ENCODE results near the gene NT5C2.

Gene NT5C2

GRCh38 chr10:103102195-103102594 lies 90.9 kb downstream of the NT5C2 start:
- Histone ChIP-seq H3K27me3 (ENCODE audit: insufficient read depth, poor library complexity, severe bottlenecking) (no peaks in the 10 kb centered on the region), H3K9me3 (ENCODE audit: severe bottlenecking) (no peaks in the 10 kb centered on the region), H3K27ac (ENCODE audit: poor library complexity, severe bottlenecking) (no peak overlapping the region), H3K36me3 (ENCODE audit: low read depth) (peaks cover 95% of the 10 kb centered on the region), H3K4me3 (ENCODE audit: severe bottlenecking) (no peak overlapping the region), H3K4me1 (ENCODE audit: insufficient read depth, poor library complexity, severe bottlenecking) (no peaks in the 10 kb centered on the region)
- no peak for DNase-seq (ENCODE audit: low spot score)
- no peak for TF ChIP-seq CTCF (IDR thresholded peaks at IDR 0.05; ENCODE audit: poor library complexity, severe bottlenecking)
- ATAC-seq (ENCODE audit: low read depth): no peak

GRCh38 chr10:103100620-103101019 lies 92.5 kb downstream of the NT5C2 start:
- peaks cover 92% of the 10 kb centered on the region for H3K36me3 ChIP-seq (ENCODE audit: low read depth)

GRCh38 chr10:103098240-103098639 lies 94.8 kb downstream of the NT5C2 start:
- TF ChIP-seq CTCF (IDR thresholded peaks at IDR 0.05; ENCODE audit: poor library complexity, severe bottlenecking): no peak
- H3K4me1 ChIP-seq (ENCODE audit: insufficient read depth, poor library complexity, severe bottlenecking): no peaks in the 10 kb centered on the region
- no peak overlapping the region for H3K4me3 ChIP-seq (ENCODE audit: severe bottlenecking)
- H3K27ac ChIP-seq (ENCODE audit: poor library complexity, severe bottlenecking): no peak overlapping the region
- DNase-seq (ENCODE audit: low spot score) (no peak), ATAC-seq (ENCODE audit: low read depth) (no peak)
- H3K36me3 ChIP-seq (ENCODE audit: low read depth): peaks cover 92% of the 10 kb centered on the region
- no peaks in the 10 kb centered on the region for H3K9me3 ChIP-seq (ENCODE audit: severe bottlenecking)
- no peaks in the 10 kb centered on the region for H3K27me3 ChIP-seq (ENCODE audit: insufficient read depth, poor library complexity, severe bottlenecking)

More at GRCh38 chr10:103100620-103101019, 92.5 kb downstream of the NT5C2 start:
- H3K27ac ChIP-seq (ENCODE audit: poor library complexity, severe bottlenecking): no peak overlapping the region
- DNase-seq (ENCODE audit: low spot score) (no peak), ATAC-seq (ENCODE audit: low read depth) (no peak)
- no peak overlapping the region for H3K4me3 ChIP-seq (ENCODE audit: severe bottlenecking)
- no peaks in the 10 kb centered on the region for H3K4me1 ChIP-seq (ENCODE audit: insufficient read depth, poor library complexity, severe bottlenecking)
- no peaks in the 10 kb centered on the region for H3K9me3 ChIP-seq (ENCODE audit: severe bottlenecking)
- TF ChIP-seq CTCF (IDR thresholded peaks at IDR 0.05; ENCODE audit: poor library complexity, severe bottlenecking): no peak
- no peaks in the 10 kb centered on the region for H3K27me3 ChIP-seq (ENCODE audit: insufficient read depth, poor library complexity, severe bottlenecking)

- Histone ChIP-seq H3K4me1 (ENCODE audit: insufficient read depth, poor library complexity, severe bottlenecking) (no peaks in the 10 kb centered on the region), H3K9me3 (ENCODE audit: severe bottlenecking) (no peaks in the 10 kb centered on the region), H3K27me3 (ENCODE audit: insufficient read depth, poor library complexity, severe bottlenecking) (no peaks in the 10 kb centered on the region), H3K4me3 (ENCODE audit: severe bottlenecking) (no peak overlapping the region), H3K36me3 (ENCODE audit: low read depth) (peaks cover 98% of the 10 kb centered on the region), H3K27ac (ENCODE audit: poor library complexity, severe bottlenecking) (no peak overlapping the region)
- DNase-seq (ENCODE audit: low spot score) (no peak), ATAC-seq (ENCODE audit: low read depth) (no peak)
- no peak for TF ChIP-seq CTCF (IDR thresholded peaks at IDR 0.05; ENCODE audit: poor library complexity, severe bottlenecking)
These were observed 96.9 kb downstream of the NT5C2 start for GRCh38 chr10:103096130-103096529.

- no peak for DNase-seq (ENCODE audit: low spot score)
- Histone ChIP-seq H3K9me3 (ENCODE audit: severe bottlenecking) (no peaks in the 10 kb centered on the region), H3K27ac (ENCODE audit: poor library complexity, severe bottlenecking) (no peak overlapping the region), H3K4me3 (ENCODE audit: severe bottlenecking) (no peak overlapping the region), H3K27me3 (ENCODE audit: insufficient read depth, poor library complexity, severe bottlenecking) (no peaks in the 10 kb centered on the region), H3K4me1 (ENCODE audit: insufficient read depth, poor library complexity, severe bottlenecking) (no peaks in the 10 kb centered on the region), H3K36me3 (ENCODE audit: low read depth) (peaks cover 98% of the 10 kb centered on the region)
- ATAC-seq (ENCODE audit: low read depth): no peak
- no peak for TF ChIP-seq CTCF (IDR thresholded peaks at IDR 0.05; ENCODE audit: poor library complexity, severe bottlenecking)
These were observed 98.1 kb downstream of the NT5C2 start for GRCh38 chr10:103095005-103095404.
